Activated naive CD4-positive, alpha-beta T cell treated with anti-CD3 and anti-CD28 coated beads, Interleukin-2, amount 50 U/mL, for 24 hours (primary cell): ENCODE measurements around the gene SCG3.

Source experiments
- H3K27ac Mint-ChIP-seq: one replicate; pipeline ENCODE4 v1.8.0; 2021; ENCODE audit warnings: mild to moderate bottlenecking, mixed read lengths
- H3K27me3 Mint-ChIP-seq: one replicate; pipeline ENCODE4 v1.8.0; 2021; ENCODE audit warnings: mixed read lengths
- H3K36me3 Mint-ChIP-seq: one replicate; pipeline ENCODE4 v1.8.0; 2021; ENCODE audit warnings: mixed read lengths
- H3K4me1 Mint-ChIP-seq: one replicate; pipeline ENCODE4 v1.8.0; 2021; ENCODE audit warnings: mixed read lengths
- H3K4me3 Mint-ChIP-seq: one replicate; pipeline ENCODE4 v1.8.0; 2021; ENCODE audit warnings: mild to moderate bottlenecking, mixed read lengths
- H3K9me3 Mint-ChIP-seq: one replicate; pipeline ENCODE4 v1.8.0; 2021; ENCODE audit warnings: mixed read lengths

The SCG3 gene

GRCh38 chr15:51672155-51672687 is 9.1 kb upstream of the SCG3 start:
- Mint-ChIP-seq H3K36me3 (no peaks in the 10 kb centered on the region), H3K27me3 (peaks cover 10% of the 10 kb centered on the region), H3K9me3 (no peaks in the 10 kb centered on the region), H3K4me1 (no peaks in the 10 kb centered on the region), H3K4me3 (no peak overlapping the region), H3K27ac (no peak overlapping the region)

GRCh38 chr15:51672913-51673857 is 8.1 kb upstream of the SCG3 start:
- no peaks in the 10 kb centered on the region for H3K4me1 Mint-ChIP-seq

GRCh38 chr15:51675234-51675633 is 6.1 kb upstream of the SCG3 start:
- H3K27me3 Mint-ChIP-seq, result peaks cover 16% of the 10 kb centered on the region
- H3K27ac Mint-ChIP-seq, result no peak overlapping the region
- no peak overlapping the region for H3K4me3 Mint-ChIP-seq
- peaks cover 5% of the 10 kb centered on the region for H3K9me3 Mint-ChIP-seq
- H3K4me1 Mint-ChIP-seq, result no peaks in the 10 kb centered on the region
- H3K36me3 Mint-ChIP-seq, result no peaks in the 10 kb centered on the region

More at GRCh38 chr15:51672913-51673857, 8.1 kb upstream of the SCG3 start:
- Mint-ChIP-seq H3K27me3 (peaks cover 10% of the 10 kb centered on the region), H3K27ac (no peak overlapping the region), H3K9me3 (peaks cover 3% of the 10 kb centered on the region), H3K4me3 (no peak overlapping the region), H3K36me3 (no peaks in the 10 kb centered on the region)

GRCh38 chr15:51677021-51677420 is 4.3 kb upstream of the SCG3 start:
- Mint-ChIP-seq H3K4me1 (peaks cover 8% of the 10 kb centered on the region), H3K27ac (no peak overlapping the region), H3K27me3 (peaks cover 25% of the 10 kb centered on the region), H3K4me3 (no peak overlapping the region), H3K36me3 (no peaks in the 10 kb centered on the region), H3K9me3 (peaks cover 5% of the 10 kb centered on the region)

- Mint-ChIP-seq H3K36me3 (no peaks in the 10 kb centered on the region), H3K27ac (no peak overlapping the region), H3K27me3 (peaks cover 25% of the 10 kb centered on the region), H3K9me3 (peaks cover 5% of the 10 kb centered on the region), H3K4me1 (peaks cover 8% of the 10 kb centered on the region), H3K4me3 (no peak overlapping the region)
These were observed 3.9 kb upstream of the SCG3 start for GRCh38 chr15:51677452-51677851.

GRCh38 chr15:51678096-51678495 is 3.2 kb upstream of the SCG3 start:
- H3K27ac Mint-ChIP-seq, result no peak overlapping the region
- H3K9me3 Mint-ChIP-seq, result peaks cover 5% of the 10 kb centered on the region
- peaks cover 8% of the 10 kb centered on the region for H3K4me1 Mint-ChIP-seq
- no peaks in the 10 kb centered on the region for H3K36me3 Mint-ChIP-seq
- no peak overlapping the region for H3K4me3 Mint-ChIP-seq
- H3K27me3 Mint-ChIP-seq, result peaks cover 25% of the 10 kb centered on the region

GRCh38 chr15:51680321-51680720 is 982 bp upstream of the SCG3 start:
- H3K4me1 Mint-ChIP-seq, result peaks cover 8% of the 10 kb centered on the region
- no peak overlapping the region for H3K27ac Mint-ChIP-seq
- H3K9me3 Mint-ChIP-seq, result peaks cover 5% of the 10 kb centered on the region
- H3K4me3 Mint-ChIP-seq, result no peak overlapping the region
- peaks cover 33% of the 10 kb centered on the region for H3K27me3 Mint-ChIP-seq
- H3K36me3 Mint-ChIP-seq, result no peaks in the 10 kb centered on the region

GRCh38 chr15:51687565-51687964 is 6.3 kb downstream of the SCG3 start:
- H3K27ac Mint-ChIP-seq, result no peak overlapping the region
- H3K9me3 Mint-ChIP-seq, result no peaks in the 10 kb centered on the region
- H3K36me3 Mint-ChIP-seq, result no peaks in the 10 kb centered on the region
- H3K4me1 Mint-ChIP-seq, result peaks cover 15% of the 10 kb centered on the region
- no peak overlapping the region for H3K4me3 Mint-ChIP-seq
- H3K27me3 Mint-ChIP-seq, result peaks cover 13% of the 10 kb centered on the region

GRCh38 chr15:51688863-51689262 is 7.6 kb downstream of the SCG3 start:
- Mint-ChIP-seq H3K27ac (no peak overlapping the region), H3K4me3 (no peak overlapping the region), H3K9me3 (no peaks in the 10 kb centered on the region)

GRCh38 chr15:51692154-51692553 is 10.9 kb downstream of the SCG3 start:
- Mint-ChIP-seq H3K4me1 (peaks cover 19% of the 10 kb centered on the region), H3K36me3 (no peaks in the 10 kb centered on the region), H3K4me3 (no peak overlapping the region), H3K9me3 (no peaks in the 10 kb centered on the region), H3K27me3 (peaks cover 3% of the 10 kb centered on the region), H3K27ac (no peak overlapping the region)

More at GRCh38 chr15:51688863-51689262, 7.6 kb downstream of the SCG3 start:
- Mint-ChIP-seq H3K36me3 (no peaks in the 10 kb centered on the region), H3K4me1 (peaks cover 19% of the 10 kb centered on the region), H3K27me3 (peaks cover 8% of the 10 kb centered on the region)

GRCh38 chr15:51696566-51696965 is 15.3 kb downstream of the SCG3 start:
- Mint-ChIP-seq H3K27me3 (peaks cover 3% of the 10 kb centered on the region), H3K36me3 (no peaks in the 10 kb centered on the region), H3K4me1 (peaks cover 12% of the 10 kb centered on the region)

GRCh38 chr15:51697163-51697562 is 15.9 kb downstream of the SCG3 start:
- Mint-ChIP-seq H3K27me3 (peaks cover 3% of the 10 kb centered on the region), H3K9me3 (no peaks in the 10 kb centered on the region), H3K4me1 (peaks cover 7% of the 10 kb centered on the region), H3K36me3 (no peaks in the 10 kb centered on the region), H3K27ac (no peak overlapping the region), H3K4me3 (no peak overlapping the region)

More at GRCh38 chr15:51696566-51696965, 15.3 kb downstream of the SCG3 start:
- no peak overlapping the region for H3K4me3 Mint-ChIP-seq
- H3K9me3 Mint-ChIP-seq, result no peaks in the 10 kb centered on the region
- H3K27ac Mint-ChIP-seq, result no peak overlapping the region

GRCh38 chr15:51699373-51699772 is 18.1 kb downstream of the SCG3 start:
- Mint-ChIP-seq H3K27me3 (peaks cover 4% of the 10 kb centered on the region), H3K9me3 (no peaks in the 10 kb centered on the region), H3K36me3 (peaks cover 2% of the 10 kb centered on the region), H3K27ac (no peak overlapping the region), H3K4me1 (no peaks in the 10 kb centered on the region), H3K4me3 (no peak overlapping the region)

- Mint-ChIP-seq H3K4me1 (no peaks in the 10 kb centered on the region), H3K9me3 (no peaks in the 10 kb centered on the region), H3K36me3 (peaks cover 2% of the 10 kb centered on the region), H3K27me3 (peaks cover 4% of the 10 kb centered on the region), H3K4me3 (no peak overlapping the region), H3K27ac (no peak overlapping the region)
These were observed 21.4 kb downstream of the SCG3 start for GRCh38 chr15:51702710-51703109.

GRCh38 chr15:51706291-51706690 is 25.0 kb downstream of the SCG3 start:
- H3K27ac Mint-ChIP-seq, result no peak overlapping the region
- H3K27me3 Mint-ChIP-seq, result peaks cover 2% of the 10 kb centered on the region
- H3K4me3 Mint-ChIP-seq, result no peak overlapping the region
- H3K9me3 Mint-ChIP-seq, result no peaks in the 10 kb centered on the region
- peaks cover 2% of the 10 kb centered on the region for H3K36me3 Mint-ChIP-seq
- H3K4me1 Mint-ChIP-seq, result no peaks in the 10 kb centered on the region

GRCh38 chr15:51706926-51707608 is 25.8 kb downstream of the SCG3 start:
- no peak overlapping the region for H3K4me3 Mint-ChIP-seq

More at GRCh38 chr15:51706926-51707608, 25.8 kb downstream of the SCG3 start:
- peaks cover 2% of the 10 kb centered on the region for H3K36me3 Mint-ChIP-seq
- H3K27ac Mint-ChIP-seq, result no peak overlapping the region
- H3K27me3 Mint-ChIP-seq, result peaks cover 2% of the 10 kb centered on the region
- H3K9me3 Mint-ChIP-seq, result no peaks in the 10 kb centered on the region
- H3K4me1 Mint-ChIP-seq, result no peaks in the 10 kb centered on the region
